SK-N-SH (cell line): ENCODE measurements around the gene CMC4. TPM values are rescaled to one million over a fixed set of nuclear protein-coding genes. Genes with fewer than 3 reads are reported as not detected.

Experiments used
- CTCF ChIA-PET: fragments of 300-600, 350-600 bp; formaldehyde crosslinking; extraction: SDS; loops from one replicate; lab custom pipeline; 2021; lab: Yijun Ruan, JAX
- POLR2A ChIA-PET: fragments of 350-600 bp; sonication (Branson Sonifier 250); formaldehyde crosslinking; extraction: SDS; loops from one replicate; lab custom pipeline; 2020; ENCODE audit warnings: antibody characterized with exemption, inconsistent platforms; lab: Yijun Ruan, JAX
- DNase-seq: peaks from one replicate; pipeline ENCODE4 v3.0.0; 2012
- H2AFZ ChIP-seq: fragments of 200-600 bp; sonication (generic); 2 replicates; pipeline ENCODE4 v1.8.1; 2016; ENCODE audit warnings: antibody characterized with exemption, mild to moderate bottlenecking, low read depth
- H3F3A ChIP-seq: fragments of 200-600 bp; sonication (generic); replicated peaks from 2 replicates; pipeline ENCODE3; 2016; ENCODE audit warnings: antibody characterized with exemption, mild to moderate bottlenecking; ENCODE audit not compliant: insufficient read depth
- H3K27ac ChIP-seq, 2 experiments: fragments of 200-500 bp in 1 of 2; fragments of 200-600 bp in 1 of 2; sonication (Bioruptor generic) in 1 of 2; sonication (generic), shearing (Covaris generic) in 1 of 2; 2 replicates each; pipeline versions ENCODE4 v1.5.1 to v1.6.1; 2014 to 2016; ENCODE audit warnings: low read depth in 2 of 2, inconsistent platforms in 1 of 2, low read length in 1 of 2, mild to moderate bottlenecking in 1 of 2, mixed read lengths in 1 of 2
- H3K27me3 ChIP-seq: fragments of 200-600 bp; sonication (generic), shearing (Covaris generic); 2 replicates; pipeline ENCODE4 v1.6.1; 2016; ENCODE audit warnings: mixed run types; ENCODE audit not compliant: insufficient read depth
- H3K36me3 ChIP-seq, 2 experiments: fragments of 200-500 bp in 1 of 2; fragments of 200-600 bp in 1 of 2; sonication (Bioruptor generic) in 1 of 2; sonication (generic) in 1 of 2; replicated peaks in 1 of 2; 2 replicates each; pipeline versions ENCODE3 to v1.5.1; 2014 to 2016; ENCODE audit warnings: low read length in 1 of 2, mild to moderate bottlenecking in 1 of 2; ENCODE audit not compliant: insufficient read depth in 2 of 2, control insufficient read depth in 1 of 2
- H3K4me1 ChIP-seq, 2 experiments: fragments of 200-500 bp in 1 of 2; fragments of 200-600 bp in 1 of 2; sonication (Bioruptor generic) in 1 of 2; sonication (generic), shearing (Covaris generic) in 1 of 2; 2 replicates each; pipeline versions ENCODE4 v1.5.1 to v1.6.1; 2014 to 2016; ENCODE audit warnings: low read depth in 1 of 2, low read length in 1 of 2, mixed run types in 1 of 2; ENCODE audit not compliant: insufficient read depth in 2 of 2, control insufficient read depth in 1 of 2
- H3K4me2 ChIP-seq: fragments of 200-600 bp; sonication (generic), shearing (Covaris generic); 2 replicates; pipeline ENCODE4 v1.6.1; 2017; ENCODE audit warnings: mixed run types
- H3K4me3 ChIP-seq, 2 experiments: fragments of 200-500 bp in 1 of 2; fragments of 200-600 bp in 1 of 2; sonication (Bioruptor generic) in 1 of 2; sonication (generic), shearing (Covaris generic) in 1 of 2; 2 replicates each; pipeline versions ENCODE4 v1.5.1 to v1.8.1; 2014 to 2016; ENCODE audit warnings: low read depth in 2 of 2, inconsistent platforms in 1 of 2, low read length in 1 of 2, mild to moderate bottlenecking in 1 of 2, mixed read lengths in 1 of 2, moderate library complexity in 1 of 2
- H3K79me2 ChIP-seq: fragments of 200-600 bp; sonication (generic); 2 replicates; pipeline ENCODE4 v1.8.1; 2017; ENCODE audit warnings: mild to moderate bottlenecking; ENCODE audit not compliant: insufficient read depth
- H3K9ac ChIP-seq: fragments of 200-600 bp; sonication (generic); 2 replicates; pipeline ENCODE4 v1.6.1; 2017; ENCODE audit warnings: mixed run types
- H3K9me2 ChIP-seq: fragments of 200-600 bp; sonication (generic); 2 replicates; pipeline ENCODE4 v1.6.1; 2017; ENCODE audit warnings: mixed run types
- H3K9me3 ChIP-seq: fragments of 200-600 bp; sonication (generic); 2 replicates; pipeline ENCODE4 v1.6.1; 2017; ENCODE audit warnings: mixed run types, mild to moderate bottlenecking, moderate library complexity
- H4K20me1 ChIP-seq: fragments of 200-600 bp; sonication (generic); 2 replicates; pipeline ENCODE4 v1.6.1; 2017; ENCODE audit warnings: mild to moderate bottlenecking, mixed run types; ENCODE audit not compliant: insufficient read depth
- CTCF ChIP-seq: fragments of 200-600 bp; sonication (generic); IDR thresholded peaks from 2 replicates; pipeline ENCODE4 v1.6.1; 2017; ENCODE audit warnings: antibody characterized with exemption, mild to moderate bottlenecking, moderate library complexity
- ELF1 ChIP-seq: IDR thresholded peaks from 2 replicates; pipeline ENCODE4 v1.4.0; 2012
- EP300 ChIP-seq, 2 experiments: IDR thresholded peaks; 2 replicates each; pipeline versions ENCODE4 v1.4.0 to v1.6.1; 2012; ENCODE audit warnings: borderline replicate concordance in 1 of 2, low read depth in 1 of 2, low read length in 1 of 2
- GATA2 ChIP-seq: sonication (generic); formaldehyde crosslinking; IDR thresholded peaks from 2 replicates; pipeline ENCODE4 v1.5.0; 2020; ENCODE audit warnings: mild to moderate bottlenecking, missing genetic modification reagents
- IRF3 ChIP-seq: fragments of 150-350 bp; IDR thresholded peaks from 2 replicates; pipeline ENCODE4 v1.6.1; 2016; ENCODE audit warnings: mild to moderate bottlenecking, low read depth, low read length
- MXI1 ChIP-seq: IDR thresholded peaks from 2 replicates; pipeline ENCODE4 v1.6.1; 2012; ENCODE audit warnings: mild to moderate bottlenecking, low read depth, low read length, improper control_type of control experiment
- NFIC ChIP-seq: IDR thresholded peaks from 2 replicates; pipeline ENCODE4 v1.4.0; 2012; ENCODE audit warnings: borderline replicate concordance
- POLR2AphosphoS5 ChIP-seq: IDR thresholded peaks from 2 replicates; pipeline ENCODE4 v1.6.1; 2012; ENCODE audit warnings: low read depth, low read length
- RAD21 ChIP-seq: IDR thresholded peaks from 2 replicates; pipeline ENCODE4 v1.6.1; 2012; ENCODE audit warnings: mild to moderate bottlenecking, low read length
- REST ChIP-seq: IDR thresholded peaks from 2 replicates; pipeline ENCODE4 v1.6.1; 2012; ENCODE audit warnings: mild to moderate bottlenecking, low read depth, low read length, moderate library complexity
- RFX5 ChIP-seq: IDR thresholded peaks from 2 replicates; pipeline ENCODE4 v1.6.1; 2012; ENCODE audit warnings: mild to moderate bottlenecking, improper control_type of control experiment, low read length
- RXRA ChIP-seq: IDR thresholded peaks from 2 replicates; pipeline ENCODE4 v1.4.0; 2012; ENCODE audit warnings: low read depth, mild to moderate bottlenecking, borderline replicate concordance
- SMC3 ChIP-seq: IDR thresholded peaks from 2 replicates; pipeline ENCODE4 v1.6.1; 2012; ENCODE audit warnings: low read depth, low read length, improper control_type of control experiment
- TAF1 ChIP-seq: IDR thresholded peaks from 2 replicates; pipeline ENCODE4 v1.6.1; 2012; ENCODE audit warnings: low read depth, mild to moderate bottlenecking, low read length, moderate library complexity, borderline replicate concordance
- TCF12 ChIP-seq: IDR thresholded peaks from 2 replicates; pipeline ENCODE4 v1.4.0; 2012
- TEAD4 ChIP-seq: IDR thresholded peaks from 2 replicates; pipeline ENCODE4 v1.4.0; 2012; ENCODE audit warnings: mild to moderate bottlenecking, borderline replicate concordance; ENCODE audit not compliant: insufficient read depth
- USF2 ChIP-seq: fragments of 150-350 bp; IDR thresholded peaks from 2 replicates; pipeline ENCODE4 v1.6.1; 2017; ENCODE audit warnings: antibody characterized with exemption, low read length, low read depth, borderline replicate concordance
- YY1 ChIP-seq: IDR thresholded peaks from 2 replicates; pipeline ENCODE4 v1.4.0; 2012; ENCODE audit warnings: low read depth, mild to moderate bottlenecking
- WGBS: methylation state at CpG from one replicate; pipeline ENCODE4 v1.1.6; 2017; ENCODE audit warnings: low lambda C conversion rate; 5-methylcytosine and 5-hydroxymethylcytosine counted together
- polyA plus RNA-seq, 3 experiments: library from polyadenylated mRNA; depleted of rRNA; stranded (reverse); fragments of >200 nt; gene quantifications; 2 replicates each; pipeline ENCODE4 v1.2.3, GENCODE V29; 2012

The CMC4 gene
- polyA plus RNA-seq, 1 of the 3 experiments (the other 2 are of a cell fraction): 12.0 TPM

GRCh38 chrX:155048977-155049619 lies 21.8 kb downstream of the CMC4 start:
- peak; percentile 39 for DNase-seq
- no peaks in the 10 kb centered on the region for H3K79me2 ChIP-seq
- H3F3A ChIP-seq: no peaks in the 10 kb centered on the region
- H3K27me3 ChIP-seq: no peaks in the 10 kb centered on the region
- TF ChIP-seq SMC3: peak; percentile 45; the same call in 1 of the 2 replicates
- TF ChIP-seq GATA2 (CRISPR knock-in tag): no peak
- no peak for TF ChIP-seq USF2
- peak; percentile 50 for TF ChIP-seq RAD21
- TF ChIP-seq NFIC: no peak
- peak; percentile 71 for TF ChIP-seq CTCF
- CTCF ChIA-PET: interaction anchor here (0.7 to 1.2 kb wide), 8 partner anchors 8 to 64 kb away, joined by 3 to 8 read pairs (median 4); no protein-coding TSS in a partner anchor
- H3K4me2 ChIP-seq: no peak overlapping the region
- H3K36me3 ChIP-seq: peaks cover 2 to 7% of the 10 kb centered on the region in 2 experiments
- H3K4me1 ChIP-seq: no peaks in the 10 kb centered on the region
- no peaks in the 10 kb centered on the region for H4K20me1 ChIP-seq
- 33% methylated on average over 9 of the region's 9 CpGs for WGBS
- POLR2A ChIA-PET: interaction anchor here (1.0 kb wide), 1 partner anchor 22 kb away, joined by 3 read pairs; the partner anchor contains the start of gene FUNDC2
- H2AFZ ChIP-seq: no peak overlapping the region
- no peaks in the 10 kb centered on the region for H3K9me2 ChIP-seq
- H3K27ac ChIP-seq: no peak overlapping the region
- no peak overlapping the region for H3K9ac ChIP-seq
- no peaks in the 10 kb centered on the region for H3K9me3 ChIP-seq
- H3K4me3 ChIP-seq: no peak overlapping the region

GRCh38 chrX:155046811-155047528 lies 24.0 kb downstream of the CMC4 start:
- no peak for DNase-seq
- Histone ChIP-seq H3F3A (no peaks in the 10 kb centered on the region), H3K27ac (no peak overlapping the region), H4K20me1 (peaks cover 3% of the 10 kb centered on the region; the same call in 1 of the 2 replicates), H3K9me3 (no peaks in the 10 kb centered on the region), H3K27me3 (no peaks in the 10 kb centered on the region), H3K9me2 (no peaks in the 10 kb centered on the region), H3K4me2 (no peak overlapping the region), H3K4me1 (no peaks in the 10 kb centered on the region), H3K9ac (no peak overlapping the region), H3K79me2 (peaks cover 3% of the 10 kb centered on the region; the same call in 1 of the 2 replicates), H2AFZ (no peak overlapping the region), H3K36me3 (peaks cover 2 to 4% of the 10 kb centered on the region in 2 experiments), H3K4me3 (no peak overlapping the region)
- 52% methylated on average over 5 of the region's 5 CpGs for whole genome bisulfite sequencing
- POLR2A ChIA-PET: no interaction called here
- CTCF ChIA-PET: interaction anchor here (1.0 to 2.9 kb wide), 4 partner anchors 10 to 27 kb away, joined by 3 to 16 read pairs (median 4); no protein-coding TSS in a partner anchor
- TF ChIP-seq TEAD4 (no peak), POLR2AphosphoS5 (no peak), YY1 (no peak), RAD21 (no peak), REST (no peak), NFIC (no peak), TAF1 (no peak), TCF12 (no peak), MXI1 (no peak), RFX5 (no peak), EP300 (IDR thresholded peaks at IDR 0.05; ENCODE audit: borderline replicate concordance in 1 of 2, low read depth in 1 of 2, low read length in 1 of 2) (no peak), ELF1 (no peak), RXRA (no peak), IRF3 (no peak)
